ENCODE results near the gene PPFIA4.

GRCh38 chr1:203026666-203027663 lies 674 bp downstream of the PPFIA4 start:
- no peak for TF ChIP-seq CTCF (conservative IDR thresholded peaks at IDR 0.05; ENCODE audit: low read depth, low read length)
- TF ChIP-seq EZH2 (IDR thresholded peaks at IDR 0.05; ENCODE audit: borderline replicate concordance, low read depth, low read length, poor library complexity, severe bottlenecking) = no peak

Measured in A673 (cell line).